Measurements from ENCODE around the gene CRYGD. TPM values are rescaled to one million over a fixed set of nuclear protein-coding genes. Genes with fewer than 3 reads are reported as not detected.

Gene CRYGD
- total and polyA plus RNA-seq, 2 experiments from 2014 or later, result not detected

GRCh38 chr2:208098267-208098666, 26.1 kb downstream of the CRYGD start:
- no peaks in the 10 kb centered on the region for H3K36me3 ChIP-seq
- H3K27me3 ChIP-seq, result no peaks in the 10 kb centered on the region
- no peak for DNase-seq (ENCODE audit: low read depth in 1 of 2, low spot score in 1 of 2)
- no peaks in the 10 kb centered on the region for H3K9me3 ChIP-seq (ENCODE audit: low read depth)
- no peaks in the 10 kb centered on the region for H3K4me1 ChIP-seq (ENCODE audit: low read depth)
- H3K27ac ChIP-seq, result no peak overlapping the region
- no peak overlapping the region for H3K4me3 ChIP-seq
- TF ChIP-seq CTCF (IDR thresholded peaks at IDR 0.05; ENCODE audit: low read depth, low read length), result no peak

GRCh38 chr2:208097801-208098200, 26.5 kb downstream of the CRYGD start:
- no peaks in the 10 kb centered on the region for H3K36me3 ChIP-seq
- no peak overlapping the region for H3K27ac ChIP-seq
- TF ChIP-seq CTCF (IDR thresholded peaks at IDR 0.05; ENCODE audit: low read depth, low read length), result no peak
- no peak overlapping the region for H3K4me3 ChIP-seq
- H3K27me3 ChIP-seq, result no peaks in the 10 kb centered on the region
- peak in 1 of 2 donors; percentile 50 for DNase-seq (ENCODE audit: low read depth in 1 of 2, low spot score in 1 of 2)
- H3K9me3 ChIP-seq (ENCODE audit: low read depth), result no peaks in the 10 kb centered on the region
- no peaks in the 10 kb centered on the region for H3K4me1 ChIP-seq (ENCODE audit: low read depth)

GRCh38 chr2:208097313-208097712, 27.0 kb downstream of the CRYGD start:
- DNase-seq (ENCODE audit: low read depth in 1 of 2, low spot score in 1 of 2), result no peak
- Histone ChIP-seq H3K27ac (no peak overlapping the region), H3K27me3 (no peaks in the 10 kb centered on the region), H3K9me3 (ENCODE audit: low read depth) (no peaks in the 10 kb centered on the region), H3K36me3 (no peaks in the 10 kb centered on the region), H3K4me3 (no peak overlapping the region), H3K4me1 (ENCODE audit: low read depth) (no peaks in the 10 kb centered on the region)
- TF ChIP-seq CTCF (IDR thresholded peaks at IDR 0.05; ENCODE audit: low read depth, low read length), result no peak

- Histone ChIP-seq H3K27ac (no peak overlapping the region), H3K4me1 (ENCODE audit: low read depth) (peaks cover 4% of the 10 kb centered on the region), H3K9me3 (ENCODE audit: low read depth) (no peaks in the 10 kb centered on the region), H3K4me3 (no peak overlapping the region), H3K36me3 (no peaks in the 10 kb centered on the region), H3K27me3 (no peaks in the 10 kb centered on the region)
- no peak for TF ChIP-seq CTCF (IDR thresholded peaks at IDR 0.05; ENCODE audit: low read depth, low read length)
- DNase-seq (ENCODE audit: low read depth in 1 of 2, low spot score in 1 of 2), result no peak
Measured at GRCh38 chr2:208096080-208096479, 28.2 kb downstream of the CRYGD start.

- TF ChIP-seq CTCF (IDR thresholded peaks at IDR 0.05; ENCODE audit: low read depth, low read length), result no peak
- Histone ChIP-seq H3K4me1 (ENCODE audit: low read depth) (peaks cover 4% of the 10 kb centered on the region), H3K27ac (no peak overlapping the region), H3K36me3 (no peaks in the 10 kb centered on the region), H3K9me3 (ENCODE audit: low read depth) (no peaks in the 10 kb centered on the region), H3K4me3 (no peak overlapping the region), H3K27me3 (no peaks in the 10 kb centered on the region)
- DNase-seq (ENCODE audit: low read depth in 1 of 2, low spot score in 1 of 2), result no peak
Measured at GRCh38 chr2:208093128-208093527, 31.2 kb downstream of the CRYGD start.

All from cardiac muscle cell (in vitro differentiated cells and primary cell).